Endothelial cell (in vitro differentiated cells): Measurements from ENCODE around the gene GRIP1. TPM values are rescaled to one million over a fixed set of nuclear protein-coding genes. Genes with fewer than 3 reads are reported as not detected.
A peak's percentile ranks its signal among the peaks of the same experiment; 100 is the strongest.

Experiments
- DNase-seq: peaks from one replicate; pipeline ENCODE4 v3.0.0; 2021; ENCODE audit warnings: low spot score
- H3K27ac Mint-ChIP-seq: one replicate; pipeline ENCODE4 v1.8.0; 2021; ENCODE audit warnings: mixed read lengths, inconsistent platforms; ENCODE audit not compliant: unreplicated experiment
- H3K27me3 Mint-ChIP-seq: one replicate; pipeline ENCODE4 v1.8.0; 2021; ENCODE audit warnings: mild to moderate bottlenecking, moderate library complexity, mixed read lengths, inconsistent platforms; ENCODE audit not compliant: unreplicated experiment
- H3K36me3 Mint-ChIP-seq: one replicate; pipeline ENCODE4 v1.8.0; 2021; ENCODE audit warnings: mild to moderate bottlenecking, low read depth, mixed read lengths, inconsistent platforms; ENCODE audit not compliant: unreplicated experiment
- H3K4me1 Mint-ChIP-seq: one replicate; pipeline ENCODE4 v1.8.0; 2021; ENCODE audit warnings: mild to moderate bottlenecking, mixed read lengths, inconsistent platforms; ENCODE audit not compliant: unreplicated experiment
- H3K4me3 Mint-ChIP-seq: one replicate; pipeline ENCODE4 v1.8.0; 2021; ENCODE audit warnings: mild to moderate bottlenecking, mixed read lengths, inconsistent platforms; ENCODE audit not compliant: unreplicated experiment
- H3K9me3 Mint-ChIP-seq: one replicate; pipeline ENCODE4 v1.8.0; 2021; ENCODE audit warnings: mixed read lengths, inconsistent platforms; ENCODE audit not compliant: unreplicated experiment
- CTCF ChIP-seq: fragments of 200-600 bp; sonication (generic); IDR thresholded peaks from one replicate; pipeline ENCODE4 v1.5.0; 2021; ENCODE audit warnings: antibody characterized with exemption; ENCODE audit not compliant: unreplicated experiment
- total RNA-seq: library from RNA; stranded (reverse); fragmentation: NEBNext Ultra II Directional; extraction: Animal tissue kit (Norgen Biotek cat#: 25700); gene quantifications from one replicate; pipeline ENCODE4 v1.2.1, GENCODE V29; 2021; ENCODE audit not compliant: unreplicated experiment

The GRIP1 gene
- total RNA-seq, 1 donor from 2014 or later = 36.2 TPM

- H3K4me3 Mint-ChIP-seq = no peak overlapping the region
- peaks cover 3% of the 10 kb centered on the region for H3K36me3 Mint-ChIP-seq
- DNase-seq = peak; percentile 49
- no peak overlapping the region for H3K27ac Mint-ChIP-seq
- H3K4me1 Mint-ChIP-seq = no peaks in the 10 kb centered on the region
- peaks cover 2% of the 10 kb centered on the region for H3K27me3 Mint-ChIP-seq
- H3K9me3 Mint-ChIP-seq = no peaks in the 10 kb centered on the region
- no peak for TF ChIP-seq CTCF
These were observed 326.7 kb downstream of the GRIP1 start for GRCh38 chr12:66352197-66352596.

- Mint-ChIP-seq H3K27ac (no peak overlapping the region), H3K4me1 (no peaks in the 10 kb centered on the region), H3K36me3 (peaks cover 3% of the 10 kb centered on the region), H3K9me3 (no peaks in the 10 kb centered on the region), H3K27me3 (peaks cover 2% of the 10 kb centered on the region), H3K4me3 (no peak overlapping the region)
- no peak for DNase-seq
- no peak for TF ChIP-seq CTCF
These were observed 327.6 kb downstream of the GRIP1 start for GRCh38 chr12:66351301-66351700.

- no peak overlapping the region for H3K27ac Mint-ChIP-seq
- no peak overlapping the region for H3K4me3 Mint-ChIP-seq
- peaks cover 14% of the 10 kb centered on the region for H3K36me3 Mint-ChIP-seq
- H3K9me3 Mint-ChIP-seq = no peaks in the 10 kb centered on the region
- no peak for TF ChIP-seq CTCF
- peaks cover 4% of the 10 kb centered on the region for H3K4me1 Mint-ChIP-seq
- peaks cover 4% of the 10 kb centered on the region for H3K27me3 Mint-ChIP-seq
- no peak for DNase-seq
These were observed 332.9 kb downstream of the GRIP1 start for GRCh38 chr12:66345956-66346355.

- Mint-ChIP-seq H3K9me3 (no peaks in the 10 kb centered on the region), H3K4me1 (peaks cover 4% of the 10 kb centered on the region), H3K4me3 (no peak overlapping the region), H3K27ac (no peak overlapping the region), H3K36me3 (peaks cover 16% of the 10 kb centered on the region), H3K27me3 (peaks cover 4% of the 10 kb centered on the region)
- no peak for DNase-seq
- no peak for TF ChIP-seq CTCF
These were observed 333.7 kb downstream of the GRIP1 start for GRCh38 chr12:66345212-66345611.

GRCh38 chr12:66341126-66341525, 337.8 kb downstream of the GRIP1 start:
- H3K36me3 Mint-ChIP-seq = peaks cover 22% of the 10 kb centered on the region

More at GRCh38 chr12:66341126-66341525, 337.8 kb downstream of the GRIP1 start:
- no peak for TF ChIP-seq CTCF
- Mint-ChIP-seq H3K4me3 (peak overlapping the region; percentile 67), H3K27me3 (peaks cover 2% of the 10 kb centered on the region), H3K4me1 (peaks cover 4% of the 10 kb centered on the region), H3K9me3 (no peaks in the 10 kb centered on the region), H3K27ac (no peak overlapping the region)
- DNase-seq = no peak
